HuH-7.5 (cell line): ENCODE data around the gene DLG5.
A peak's percentile ranks its signal among the peaks of the same experiment; 100 is the strongest.

ENCODE experiments used
- DNase-seq: peaks from one replicate; pipeline ENCODE4 v3.0.0; 2011; ENCODE audit warnings: low spot score

Gene DLG5

DNA sequence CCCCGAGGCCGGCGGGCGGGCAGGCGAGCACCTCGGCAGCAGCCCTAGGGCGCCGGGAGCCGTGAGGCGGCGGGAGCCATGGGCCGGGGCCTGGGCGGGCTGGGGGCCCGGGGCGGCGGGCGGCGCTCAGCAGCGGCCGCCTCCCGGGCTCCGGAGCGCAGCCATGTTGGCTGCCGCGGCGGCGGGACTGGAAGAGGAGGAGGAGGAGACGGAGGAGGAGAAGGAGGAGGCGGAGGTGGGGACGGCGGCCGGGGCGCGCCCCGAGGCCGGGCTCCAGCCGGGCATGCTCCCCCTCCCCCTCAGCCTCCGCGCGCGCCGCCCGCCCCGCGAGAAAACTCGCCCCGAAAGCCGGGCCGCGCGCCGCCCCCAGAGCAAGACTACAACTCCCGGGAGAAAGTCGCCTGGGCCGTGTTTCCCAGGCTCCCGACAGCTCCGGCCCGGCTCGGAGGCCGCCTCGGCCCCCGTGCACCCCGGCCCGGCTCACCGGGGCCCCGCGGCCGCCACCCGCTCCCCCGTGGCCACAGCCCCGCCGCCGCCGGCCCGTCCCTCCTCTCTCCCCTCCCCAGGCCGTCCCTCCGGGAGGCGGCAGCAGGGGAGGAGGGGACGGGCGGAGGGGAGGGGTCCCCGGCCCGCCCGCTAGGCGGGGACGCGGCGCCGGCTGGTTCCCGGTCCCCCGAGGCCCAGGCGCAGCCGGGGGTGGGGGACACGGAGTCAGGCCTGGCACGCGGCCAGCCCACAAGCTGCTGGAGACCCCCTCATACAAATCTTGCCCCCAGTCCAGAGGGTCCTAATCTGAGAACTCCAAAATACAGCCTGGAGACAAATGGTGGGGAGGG lies at the start of gene DLG5:
Gene DLG5 (minus strand): TSS at position 190 of the 836 bp plus-strand sequence. CDS start 235 bp downstream, outside the sequence.
- no peak for DNase-seq

DNA sequence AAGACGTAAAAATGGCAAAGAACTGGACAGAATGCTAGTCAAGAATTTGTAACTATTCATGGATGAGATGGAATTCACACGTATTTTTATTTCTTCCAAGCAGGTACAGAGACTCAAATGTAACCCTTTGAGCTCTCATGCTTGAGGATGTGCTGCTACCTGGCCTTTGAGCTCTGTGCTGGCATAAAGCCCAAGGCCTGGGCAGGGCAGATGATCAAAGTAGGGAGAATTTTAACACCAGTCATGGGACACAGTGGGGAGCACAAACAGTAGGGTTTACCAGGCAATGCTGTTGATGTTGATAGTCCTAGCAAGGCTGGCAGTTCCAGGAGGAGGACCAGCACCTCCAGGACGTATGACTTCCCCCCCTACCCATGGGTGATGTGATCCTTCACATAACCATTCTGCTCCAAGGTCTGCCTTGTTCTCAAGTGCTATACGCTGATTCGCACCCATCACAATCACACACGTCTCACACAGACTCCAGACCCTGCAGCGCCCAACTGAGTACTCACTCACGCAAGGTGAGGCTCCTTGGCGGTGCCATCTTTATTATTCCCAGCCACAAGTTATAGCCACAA lies 48.6 kb upstream of the DLG5 start:
- DNase-seq, result no peak

DNA sequence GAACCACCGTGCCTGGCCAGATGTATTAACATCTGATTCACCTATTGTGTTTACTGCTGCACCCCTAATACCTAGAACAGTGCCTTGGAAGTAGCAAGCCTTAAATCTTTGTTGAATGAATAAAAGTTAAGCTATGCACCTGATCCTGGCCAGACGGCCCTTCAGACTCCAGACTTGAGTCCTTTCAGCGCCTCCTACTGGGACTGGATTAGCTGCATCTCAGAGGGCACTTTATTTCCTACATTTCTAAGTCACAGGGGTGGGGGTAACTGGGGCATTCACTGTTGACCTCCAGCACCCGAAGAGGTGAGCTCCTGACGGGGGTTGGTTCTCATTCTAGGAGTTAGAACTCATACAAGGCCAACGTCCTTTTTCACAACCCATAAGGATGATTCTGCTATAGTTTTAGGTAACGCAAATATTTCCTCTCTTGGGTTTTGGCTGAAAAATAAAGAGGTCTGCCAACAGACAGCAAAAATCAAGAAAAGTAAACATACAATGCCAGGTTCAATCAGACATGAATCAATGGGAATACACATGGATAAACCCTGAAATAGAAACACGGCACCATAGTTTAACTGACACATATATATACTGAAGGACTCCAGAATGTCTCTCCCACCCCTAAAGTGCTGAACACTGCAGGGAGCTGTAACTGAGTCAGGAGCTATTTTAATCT lies 48.0 kb upstream of the DLG5 start:
- DNase-seq, result no peak

- no peak for DNase-seq
Measured at GRCh38 chr10:77973276-77973675, 46.7 kb upstream of the DLG5 start.

DNA sequence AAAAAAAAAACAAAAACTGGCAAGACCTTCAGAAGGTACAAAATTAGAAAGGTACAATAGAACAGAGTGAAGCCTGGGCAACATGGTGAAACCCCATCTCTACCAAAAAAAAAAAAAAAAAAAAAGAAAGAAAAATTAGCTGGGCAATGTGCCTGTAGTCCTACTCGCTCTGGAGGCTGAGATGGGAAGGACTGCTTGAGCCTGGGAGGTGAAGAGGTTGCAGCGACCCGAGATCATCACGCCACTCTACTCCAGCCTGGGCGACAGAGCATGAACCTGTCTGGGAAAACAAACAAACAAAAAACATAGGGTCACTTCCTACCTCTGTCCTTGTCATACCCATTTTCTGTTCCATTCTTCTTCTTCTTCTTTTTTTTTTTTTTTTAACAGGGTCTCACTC lies 45.6 kb upstream of the DLG5 start:
- DNase-seq, result no peak

GRCh38 chr10:77971804-77972144 lies 45.2 kb upstream of the DLG5 start:
- DNase-seq, result no peak

GRCh38 chr10:77970869-77971803 lies 44.6 kb upstream of the DLG5 start:
- peak; percentile 40 for DNase-seq

- DNase-seq, result no peak
Measured at GRCh38 chr10:77969114-77969513, 42.6 kb upstream of the DLG5 start.

- DNase-seq, result no peak
Measured at GRCh38 chr10:77967611-77968022, 41.1 kb upstream of the DLG5 start.

DNA sequence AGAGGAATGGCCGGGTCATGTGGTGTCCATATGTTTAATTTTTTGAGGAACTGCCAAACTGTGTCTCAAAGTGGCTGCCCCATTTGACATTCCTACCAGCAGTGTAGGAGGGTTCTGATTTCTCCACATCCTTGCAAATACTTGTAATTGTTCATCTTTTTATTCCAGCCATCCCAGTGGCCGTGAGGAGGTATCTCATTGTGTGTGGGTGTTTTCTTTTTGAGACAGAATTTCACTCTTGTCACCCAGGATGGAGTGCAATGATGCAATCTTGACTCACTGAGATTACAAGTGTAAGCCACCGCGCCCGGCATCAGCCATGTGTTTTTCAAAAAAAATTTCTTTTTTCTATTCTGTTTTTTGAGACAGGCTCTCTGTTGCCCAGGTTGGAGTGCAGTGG lies 38.7 kb upstream of the DLG5 start:
- DNase-seq, result no peak

- DNase-seq, result no peak
Measured at GRCh38 chr10:77964811-77965210, 38.3 kb upstream of the DLG5 start.

DNA sequence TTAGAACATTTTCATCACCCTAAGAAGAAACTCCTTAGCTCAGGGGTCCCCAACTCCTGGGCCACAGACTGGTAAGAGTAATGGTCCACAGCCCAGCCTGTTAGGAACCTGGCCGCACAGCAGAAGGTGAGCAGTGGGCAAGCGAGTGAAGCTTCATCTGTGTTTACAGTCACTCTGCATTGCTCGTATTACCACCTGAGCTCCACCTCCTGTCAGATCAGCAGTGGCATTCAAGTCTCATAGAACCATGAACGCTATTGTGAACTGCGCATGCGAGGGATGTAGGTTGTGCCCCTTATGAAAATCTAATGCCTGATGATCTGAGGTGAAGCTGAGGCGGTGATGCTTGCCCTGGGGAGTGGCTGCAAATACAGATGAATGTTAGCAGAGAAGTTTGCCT lies 37.3 kb upstream of the DLG5 start:
- DNase-seq, result no peak

- no peak for DNase-seq
Measured at GRCh38 chr10:77962350-77963146, 36.0 kb upstream of the DLG5 start.

DNA sequence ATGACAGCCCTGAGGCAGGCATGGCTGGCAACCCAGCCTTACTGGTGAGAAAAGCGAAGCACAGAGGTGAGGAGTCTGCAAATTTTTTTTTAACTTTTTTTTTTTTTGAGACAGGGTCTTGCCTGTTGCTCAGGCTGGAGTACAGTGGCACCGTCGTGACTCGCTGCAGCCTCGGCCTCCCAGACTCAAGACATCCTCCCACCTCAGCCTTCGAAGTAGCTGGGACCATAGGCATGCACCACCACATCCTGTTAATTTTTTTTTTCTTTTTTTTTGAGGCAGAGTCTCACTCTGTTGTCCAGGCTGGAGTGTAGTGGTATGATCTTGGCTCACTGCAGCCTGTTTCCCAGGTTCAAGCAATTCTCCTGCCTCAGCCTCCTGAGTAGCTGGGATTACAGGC lies 35.1 kb upstream of the DLG5 start:
- no peak for DNase-seq

DNA sequence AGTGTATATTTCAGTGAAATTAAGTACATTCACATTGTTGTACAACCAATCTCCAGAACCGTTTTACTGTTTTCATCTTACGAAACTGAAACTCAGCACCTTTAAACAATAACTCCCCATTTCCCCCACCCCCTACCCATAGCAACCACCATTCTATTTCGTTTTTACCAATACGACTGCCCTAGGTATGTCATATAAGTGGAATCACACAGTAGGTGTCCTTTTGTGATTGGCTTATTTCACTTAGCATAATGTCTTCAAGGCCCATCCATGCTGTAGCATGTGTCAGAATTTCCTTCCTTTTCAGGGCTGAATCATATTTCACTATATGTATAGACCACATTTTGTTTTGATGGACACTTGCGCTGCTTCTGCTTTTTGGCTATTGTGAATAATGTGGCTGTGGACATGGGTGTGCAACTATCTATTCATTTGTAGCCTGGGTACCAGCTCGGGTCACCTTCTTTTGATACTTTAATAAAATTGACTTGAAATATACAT lies 34.3 kb upstream of the DLG5 start:
- no peak for DNase-seq

- no peak for DNase-seq
Measured at GRCh38 chr10:77959887-77960455, 33.4 kb upstream of the DLG5 start.

- DNase-seq, result no peak
Measured at GRCh38 chr10:77959384-77959783, 32.8 kb upstream of the DLG5 start.

GRCh38 chr10:77955136-77955535 lies 28.6 kb upstream of the DLG5 start:
- DNase-seq, result no peak

DNA sequence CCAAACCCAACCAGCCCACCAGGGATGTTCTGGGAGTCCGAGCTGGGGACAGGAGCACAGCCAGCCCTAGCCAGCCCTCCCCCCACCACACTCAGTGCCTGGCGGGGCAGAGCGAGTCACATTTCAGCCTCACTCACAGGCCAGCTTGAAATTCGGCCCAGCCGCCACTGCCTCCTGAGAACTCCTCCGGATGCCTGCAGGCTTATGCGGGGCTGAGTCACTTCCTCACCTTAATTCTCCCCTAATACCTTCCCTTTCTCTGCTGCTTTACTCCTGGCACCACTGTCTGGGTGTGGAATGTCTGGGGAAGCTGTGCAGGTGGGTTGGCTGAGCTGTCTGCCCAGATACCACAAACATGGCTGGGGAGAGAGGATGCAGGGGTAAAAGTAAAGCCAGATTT lies 22.6 kb upstream of the DLG5 start:
- no peak for DNase-seq

DNA sequence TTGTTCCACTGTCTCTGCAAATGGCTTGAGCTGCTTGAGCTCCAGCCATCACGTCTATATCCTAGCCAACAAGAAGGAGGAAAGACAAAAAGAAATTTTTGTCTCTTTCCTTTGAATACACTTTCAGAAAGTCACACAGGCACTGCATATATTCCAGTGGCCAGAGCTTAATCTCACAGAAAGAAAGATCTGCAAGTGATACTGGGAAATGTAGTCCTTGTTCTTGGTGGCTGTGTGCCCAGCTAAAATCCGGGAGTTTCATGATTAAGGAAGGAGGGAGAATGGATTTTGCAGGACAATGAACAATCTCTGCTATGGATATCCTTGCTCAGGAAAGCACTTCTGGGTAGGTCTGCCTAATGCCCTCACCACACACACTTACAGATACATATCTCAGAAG lies 19.5 kb upstream of the DLG5 start:
- no peak for DNase-seq

DNA sequence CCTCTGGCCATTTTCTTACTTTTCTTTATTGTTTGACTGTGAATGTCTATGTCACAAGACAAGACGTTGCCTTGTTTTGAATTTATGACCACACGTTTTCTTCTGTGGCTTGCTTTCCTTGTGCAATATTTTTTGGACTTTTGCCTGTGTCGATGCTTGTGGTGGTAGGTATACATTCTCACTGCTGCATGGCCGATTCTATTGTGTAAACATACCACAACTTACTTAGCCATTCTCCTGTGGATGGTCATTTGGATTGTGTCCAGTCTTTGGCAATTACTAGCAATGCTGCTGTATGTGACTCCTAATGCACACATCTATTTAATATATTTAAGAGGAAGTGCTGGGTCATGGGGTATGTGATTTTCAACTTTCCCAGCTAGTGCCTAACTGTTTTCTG lies 18.0 kb upstream of the DLG5 start:
- no peak for DNase-seq
